ENCODE data around the gene SLC43A1. TPM values are rescaled to one million over a fixed set of nuclear protein-coding genes. Genes with fewer than 3 reads are reported as not detected.

The SLC43A1 gene
- total RNA-seq, 1 donor from 2014 or later, result 10.4 TPM

GRCh38 chr11:57516061-57516443 lies 550 bp upstream of the SLC43A1 start:
- peaks cover 3% of the 10 kb centered on the region for H3K4me1 Mint-ChIP-seq (ENCODE audit: unreplicated experiment)
- peaks cover 14% of the 10 kb centered on the region for H3K27me3 Mint-ChIP-seq (ENCODE audit: unreplicated experiment)
- no peak for DNase-seq (ENCODE audit: low spot score)
- no peak for TF ChIP-seq CTCF (IDR thresholded peaks at IDR 0.05; ENCODE audit: unreplicated experiment)
- H3K27ac Mint-ChIP-seq (ENCODE audit: unreplicated experiment), result peak overlapping the region; percentile 80
- H3K36me3 Mint-ChIP-seq (ENCODE audit: low read depth, unreplicated experiment), result peaks cover 11% of the 10 kb centered on the region
- H3K9me3 Mint-ChIP-seq (ENCODE audit: unreplicated experiment), result no peaks in the 10 kb centered on the region
- peak overlapping the region; percentile 97 for H3K4me3 Mint-ChIP-seq (ENCODE audit: unreplicated experiment)

- peak; percentile 21 for DNase-seq (ENCODE audit: low spot score)
- no peak overlapping the region for H3K27ac Mint-ChIP-seq (ENCODE audit: unreplicated experiment)
- H3K27me3 Mint-ChIP-seq (ENCODE audit: unreplicated experiment), result peaks cover 14% of the 10 kb centered on the region
- no peak for TF ChIP-seq CTCF (IDR thresholded peaks at IDR 0.05; ENCODE audit: unreplicated experiment)
- H3K4me1 Mint-ChIP-seq (ENCODE audit: unreplicated experiment), result peaks cover 3% of the 10 kb centered on the region
- H3K36me3 Mint-ChIP-seq (ENCODE audit: low read depth, unreplicated experiment), result peaks cover 11% of the 10 kb centered on the region
- peak overlapping the region; percentile 94 for H3K4me3 Mint-ChIP-seq (ENCODE audit: unreplicated experiment)
- no peaks in the 10 kb centered on the region for H3K9me3 Mint-ChIP-seq (ENCODE audit: unreplicated experiment)
Measured at GRCh38 chr11:57514538-57515331, 767 bp downstream of the SLC43A1 start.

GRCh38 chr11:57513911-57514537 lies 1.5 kb downstream of the SLC43A1 start:
- peak; percentile 47 for DNase-seq (ENCODE audit: low spot score)
- H3K4me3 Mint-ChIP-seq (ENCODE audit: unreplicated experiment), result peak overlapping the region; percentile 94
- no peak for TF ChIP-seq CTCF (IDR thresholded peaks at IDR 0.05; ENCODE audit: unreplicated experiment)
- H3K36me3 Mint-ChIP-seq (ENCODE audit: low read depth, unreplicated experiment), result peaks cover 11% of the 10 kb centered on the region
- H3K4me1 Mint-ChIP-seq (ENCODE audit: unreplicated experiment), result peaks cover 3% of the 10 kb centered on the region
- peaks cover 13% of the 10 kb centered on the region for H3K27me3 Mint-ChIP-seq (ENCODE audit: unreplicated experiment)
- no peaks in the 10 kb centered on the region for H3K9me3 Mint-ChIP-seq (ENCODE audit: unreplicated experiment)
- H3K27ac Mint-ChIP-seq (ENCODE audit: unreplicated experiment), result no peak overlapping the region

GRCh38 chr11:57513452-57513795 lies 2.1 kb downstream of the SLC43A1 start:
- H3K4me1 Mint-ChIP-seq (ENCODE audit: unreplicated experiment), result peaks cover 3% of the 10 kb centered on the region

More at GRCh38 chr11:57513452-57513795, 2.1 kb downstream of the SLC43A1 start:
- DNase-seq (ENCODE audit: low spot score), result no peak
- no peak overlapping the region for H3K27ac Mint-ChIP-seq (ENCODE audit: unreplicated experiment)
- no peaks in the 10 kb centered on the region for H3K9me3 Mint-ChIP-seq (ENCODE audit: unreplicated experiment)
- peaks cover 11% of the 10 kb centered on the region for H3K27me3 Mint-ChIP-seq (ENCODE audit: unreplicated experiment)
- TF ChIP-seq CTCF (IDR thresholded peaks at IDR 0.05; ENCODE audit: unreplicated experiment), result no peak
- peaks cover 11% of the 10 kb centered on the region for H3K36me3 Mint-ChIP-seq (ENCODE audit: low read depth, unreplicated experiment)
- H3K4me3 Mint-ChIP-seq (ENCODE audit: unreplicated experiment), result peak overlapping the region; percentile 76
